Measurements from ENCODE around the gene GID8.

DNA sequence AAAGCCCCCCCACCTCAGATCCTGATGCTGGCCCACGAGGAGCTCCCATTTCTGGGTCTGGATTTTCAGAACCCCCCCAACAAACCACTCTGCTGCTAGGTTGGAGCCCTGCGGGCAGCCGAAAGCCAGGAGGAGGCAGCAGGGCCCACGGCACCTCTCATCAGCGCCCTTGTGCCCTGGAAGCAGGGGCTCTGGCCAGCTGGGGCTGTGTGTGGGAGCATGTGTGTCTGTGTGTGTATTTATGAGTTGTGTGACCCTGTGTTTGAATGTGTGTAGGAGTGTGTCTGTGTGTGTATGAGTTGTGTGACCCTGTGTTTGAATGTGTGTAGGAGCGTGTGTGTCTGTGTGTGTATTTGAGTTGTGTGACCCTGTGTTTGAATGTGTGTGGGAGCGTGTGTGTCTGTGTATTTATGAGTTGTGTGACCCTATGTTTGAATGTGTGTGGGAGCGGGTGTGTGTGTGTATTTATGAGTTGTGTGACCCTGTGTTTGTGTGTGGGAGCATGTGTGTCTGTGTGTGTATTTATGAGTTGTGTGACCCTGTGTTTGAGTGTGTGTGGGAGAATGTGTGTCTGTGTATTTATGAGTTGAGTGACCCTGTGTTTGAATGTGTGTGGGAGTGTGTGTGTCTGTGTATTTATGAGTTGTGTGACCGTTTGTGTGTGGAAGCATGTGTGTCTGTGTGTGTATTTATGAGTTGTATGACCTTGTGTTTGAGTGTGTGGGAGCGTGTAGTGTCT, 33.4 kb downstream of the GID8 start:
- TF ChIP-seq, protein P1, sequence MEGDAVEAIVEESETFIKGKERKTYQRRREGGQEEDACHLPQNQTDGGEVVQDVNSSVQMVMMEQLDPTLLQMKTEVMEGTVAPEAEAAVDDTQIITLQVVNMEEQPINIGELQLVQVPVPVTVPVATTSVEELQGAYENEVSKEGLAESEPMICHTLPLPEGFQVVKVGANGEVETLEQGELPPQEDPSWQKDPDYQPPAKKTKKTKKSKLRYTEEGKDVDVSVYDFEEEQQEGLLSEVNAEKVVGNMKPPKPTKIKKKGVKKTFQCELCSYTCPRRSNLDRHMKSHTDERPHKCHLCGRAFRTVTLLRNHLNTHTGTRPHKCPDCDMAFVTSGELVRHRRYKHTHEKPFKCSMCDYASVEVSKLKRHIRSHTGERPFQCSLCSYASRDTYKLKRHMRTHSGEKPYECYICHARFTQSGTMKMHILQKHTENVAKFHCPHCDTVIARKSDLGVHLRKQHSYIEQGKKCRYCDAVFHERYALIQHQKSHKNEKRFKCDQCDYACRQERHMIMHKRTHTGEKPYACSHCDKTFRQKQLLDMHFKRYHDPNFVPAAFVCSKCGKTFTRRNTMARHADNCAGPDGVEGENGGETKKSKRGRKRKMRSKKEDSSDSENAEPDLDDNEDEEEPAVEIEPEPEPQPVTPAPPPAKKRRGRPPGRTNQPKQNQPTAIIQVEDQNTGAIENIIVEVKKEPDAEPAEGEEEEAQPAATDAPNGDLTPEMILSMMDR (IDR thresholded peaks at IDR 0.05) = no peak
- no peak for TF ChIP-seq EZH2 (IDR thresholded peaks at IDR 0.05; ENCODE audit: borderline replicate concordance, insufficient read depth, low read depth, low read length, poor library complexity, severe bottlenecking)
